BE2C (cell line): ENCODE data around the gene SFT2D2.

Experiments used
- DNase-seq: peaks from one replicate; pipeline ENCODE4 v3.0.0-alpha.2; 2020
- H3K27me3 ChIP-seq: fragments of 250-450 bp; sonication (Bioruptor Pico); 2 replicates; pipeline ENCODE4 v1.5.1; 2020; ENCODE audit warnings: mild to moderate bottlenecking
- H3K36me3 ChIP-seq: fragments of 250-450 bp; sonication (Bioruptor Pico); 2 replicates; pipeline ENCODE4 v1.5.1; 2020; ENCODE audit warnings: mild to moderate bottlenecking
- H3K4me1 ChIP-seq: fragments of 250-450 bp; sonication (Bioruptor Pico); 2 replicates; pipeline ENCODE4 v1.5.1; 2020
- H3K4me3 ChIP-seq: 2 replicates; pipeline ENCODE4 v1.5.1; 2011; ENCODE audit warnings: low read depth, low read length
- H3K9me3 ChIP-seq: fragments of 250-450 bp; sonication (Bioruptor Pico); 2 replicates; pipeline ENCODE4 v1.5.1; 2020
- TF ChIP-seq, protein P1 (sequence below): IDR thresholded peaks from 2 replicates; pipeline ENCODE4 v1.5.1; 2012; ENCODE audit warnings: mild to moderate bottlenecking, low read depth, low read length

The SFT2D2 gene

DNA sequence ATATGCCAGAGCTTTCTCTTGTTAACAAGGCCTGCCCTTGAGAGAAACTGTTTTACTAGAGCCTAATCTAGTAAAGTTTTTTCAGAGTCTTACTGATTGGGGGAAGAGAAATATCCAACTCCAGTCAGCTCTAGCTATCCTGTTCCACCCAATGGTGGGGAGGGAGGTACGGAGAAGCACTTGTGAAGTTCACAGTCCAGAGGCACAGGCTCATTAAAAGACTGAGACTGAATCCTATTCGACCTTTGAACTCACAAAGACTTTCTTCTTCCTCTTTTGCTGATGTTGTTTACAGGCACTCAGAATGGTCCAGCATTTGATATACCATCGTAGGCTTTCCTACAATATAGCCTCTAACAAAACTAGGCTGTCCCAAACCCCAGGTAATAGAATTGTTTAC, 15.5 kb upstream of the SFT2D2 start:
- no peaks in the 10 kb centered on the region for H3K36me3 ChIP-seq
- TF ChIP-seq, protein P1, sequence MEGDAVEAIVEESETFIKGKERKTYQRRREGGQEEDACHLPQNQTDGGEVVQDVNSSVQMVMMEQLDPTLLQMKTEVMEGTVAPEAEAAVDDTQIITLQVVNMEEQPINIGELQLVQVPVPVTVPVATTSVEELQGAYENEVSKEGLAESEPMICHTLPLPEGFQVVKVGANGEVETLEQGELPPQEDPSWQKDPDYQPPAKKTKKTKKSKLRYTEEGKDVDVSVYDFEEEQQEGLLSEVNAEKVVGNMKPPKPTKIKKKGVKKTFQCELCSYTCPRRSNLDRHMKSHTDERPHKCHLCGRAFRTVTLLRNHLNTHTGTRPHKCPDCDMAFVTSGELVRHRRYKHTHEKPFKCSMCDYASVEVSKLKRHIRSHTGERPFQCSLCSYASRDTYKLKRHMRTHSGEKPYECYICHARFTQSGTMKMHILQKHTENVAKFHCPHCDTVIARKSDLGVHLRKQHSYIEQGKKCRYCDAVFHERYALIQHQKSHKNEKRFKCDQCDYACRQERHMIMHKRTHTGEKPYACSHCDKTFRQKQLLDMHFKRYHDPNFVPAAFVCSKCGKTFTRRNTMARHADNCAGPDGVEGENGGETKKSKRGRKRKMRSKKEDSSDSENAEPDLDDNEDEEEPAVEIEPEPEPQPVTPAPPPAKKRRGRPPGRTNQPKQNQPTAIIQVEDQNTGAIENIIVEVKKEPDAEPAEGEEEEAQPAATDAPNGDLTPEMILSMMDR: no peak

DNA sequence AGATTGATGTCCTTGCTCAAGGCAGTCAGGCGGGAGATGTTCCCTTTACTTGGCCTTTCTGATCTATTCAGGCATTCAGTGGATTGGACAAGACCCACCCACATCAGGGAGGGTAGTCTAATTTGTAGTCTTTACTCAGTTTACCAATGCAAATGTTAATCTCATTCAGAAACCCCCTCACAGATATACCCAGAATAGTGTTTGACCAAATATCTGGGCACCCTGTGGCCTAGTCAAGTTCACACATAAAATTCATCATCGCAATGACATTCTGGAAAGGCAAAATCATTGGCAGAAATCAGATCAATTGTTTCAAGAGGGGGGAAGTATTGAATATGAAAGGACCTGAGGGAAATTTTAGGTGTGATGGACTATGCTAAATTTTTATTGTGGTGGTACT, 12.5 kb upstream of the SFT2D2 start:
- Histone ChIP-seq H3K36me3 (no peaks in the 10 kb centered on the region), H3K4me3 (no peak overlapping the region), H3K4me1 (no peaks in the 10 kb centered on the region), H3K9me3 (no peaks in the 10 kb centered on the region; the same call in 1 of the 2 replicates), H3K27me3 (no peaks in the 10 kb centered on the region)
- DNase-seq: no peak
- TF ChIP-seq, protein P1: no peak

More for the DNA sequence above, 15.5 kb upstream of the SFT2D2 start:
- DNase-seq: no peak
- Histone ChIP-seq H3K9me3 (no peaks in the 10 kb centered on the region; the same call in 1 of the 2 replicates), H3K27me3 (no peaks in the 10 kb centered on the region), H3K4me1 (no peaks in the 10 kb centered on the region), H3K4me3 (no peak overlapping the region)

- H3K4me1 ChIP-seq: no peaks in the 10 kb centered on the region
- no peak overlapping the region for H3K4me3 ChIP-seq
- no peaks in the 10 kb centered on the region; the same call in 1 of the 2 replicates for H3K9me3 ChIP-seq
- DNase-seq: no peak
- TF ChIP-seq, protein P1: no peak
- H3K27me3 ChIP-seq: no peaks in the 10 kb centered on the region
- no peaks in the 10 kb centered on the region for H3K36me3 ChIP-seq
Observed at GRCh38 chr1:168216171-168216570, 9.6 kb upstream of the SFT2D2 start.

- H3K27me3 ChIP-seq: no peaks in the 10 kb centered on the region
- TF ChIP-seq, protein P1: no peak
- no peaks in the 10 kb centered on the region for H3K4me1 ChIP-seq
- no peaks in the 10 kb centered on the region; the same call in 1 of the 2 replicates for H3K9me3 ChIP-seq
- no peak for DNase-seq
- H3K4me3 ChIP-seq: no peak overlapping the region
- no peaks in the 10 kb centered on the region for H3K36me3 ChIP-seq
Observed at GRCh38 chr1:168217664-168218063, 8.1 kb upstream of the SFT2D2 start.

DNA sequence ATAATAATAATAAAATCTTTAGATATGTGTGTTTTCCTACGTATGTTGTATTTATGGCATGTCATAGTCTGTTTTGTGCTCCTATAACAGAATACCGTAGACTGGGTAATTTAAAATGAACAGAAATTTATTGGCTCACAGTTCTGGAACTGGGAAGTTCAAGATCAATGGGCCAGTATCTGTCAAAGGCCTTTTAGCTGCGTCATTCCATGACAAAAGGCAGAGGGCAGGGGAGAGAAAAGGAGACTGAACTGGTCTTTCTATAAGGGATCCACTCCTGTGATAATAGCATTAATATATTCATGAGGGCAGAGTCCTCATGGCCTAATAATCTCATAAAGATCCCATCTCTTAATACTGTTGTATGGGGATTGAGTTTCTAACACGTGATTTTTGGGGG, 7.1 kb upstream of the SFT2D2 start:
- Histone ChIP-seq H3K4me1 (no peaks in the 10 kb centered on the region), H3K9me3 (no peaks in the 10 kb centered on the region; the same call in 1 of the 2 replicates), H3K27me3 (no peaks in the 10 kb centered on the region), H3K4me3 (no peak overlapping the region), H3K36me3 (no peaks in the 10 kb centered on the region)
- no peak for DNase-seq
- TF ChIP-seq, protein P1: no peak

DNA sequence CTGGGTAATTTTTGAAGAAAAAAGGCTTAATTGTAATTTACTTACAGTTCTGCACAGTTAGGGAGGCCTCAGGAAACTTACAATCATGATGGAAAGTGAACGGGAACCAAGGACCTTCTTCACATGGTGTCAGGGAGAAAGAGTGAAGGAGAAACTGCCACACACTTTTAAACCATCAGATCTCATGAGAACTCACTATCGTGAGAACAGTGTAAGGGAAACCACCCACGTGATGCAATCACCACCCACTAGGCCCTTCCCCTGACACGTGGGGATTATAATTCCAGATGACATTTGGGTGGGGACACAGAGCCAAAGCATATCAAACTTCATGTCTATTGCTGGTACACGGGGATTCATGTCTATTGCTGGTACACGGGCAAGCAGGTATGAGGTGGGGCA, 5.3 kb upstream of the SFT2D2 start:
- no peaks in the 10 kb centered on the region for H3K27me3 ChIP-seq
- H3K36me3 ChIP-seq: no peaks in the 10 kb centered on the region
- no peaks in the 10 kb centered on the region for H3K4me1 ChIP-seq
- no peak overlapping the region for H3K4me3 ChIP-seq
- DNase-seq: no peak
- no peaks in the 10 kb centered on the region for H3K9me3 ChIP-seq
- TF ChIP-seq, protein P1: no peak
